HEK293T (cell line): ENCODE measurements around the gene BTNL3.

Experiments
- CTCF ChIA-PET: fragments of 350-600 bp; formaldehyde crosslinking; extraction: SDS; loops from one replicate; lab custom pipeline; 2021; ENCODE audit warnings: antibody characterized with exemption, inconsistent platforms; lab: Yijun Ruan, JAX
- POLR2A ChIA-PET: fragments of 350-600 bp; formaldehyde crosslinking; extraction: SDS; loops from one replicate; lab custom pipeline; 2020; ENCODE audit warnings: antibody characterized with exemption, inconsistent platforms; lab: Yijun Ruan, JAX
- DNase-seq: peaks from one replicate; pipeline ENCODE4 v3.0.0; 2012; ENCODE audit warnings: mixed read lengths; ENCODE audit errors: extremely low spot score
- ARNT ChIP-seq: fragments of 450-650 bp; IDR thresholded peaks from 2 replicates; pipeline ENCODE4 v1.6.1; 2017; ENCODE audit warnings: mild to moderate bottlenecking
- BHLHE40 ChIP-seq: fragments of 450-650 bp; IDR thresholded peaks from 2 replicates; pipeline ENCODE4 v1.6.1; 2016; ENCODE audit warnings: mild to moderate bottlenecking, moderate library complexity, borderline replicate concordance
- CTBP1 ChIP-seq: fragments of 450-650 bp; IDR thresholded peaks from 2 replicates; pipeline ENCODE4 v1.6.1; 2016; ENCODE audit warnings: borderline replicate concordance
- ELF4 ChIP-seq: fragments of 450-650 bp; IDR thresholded peaks from 2 replicates; pipeline ENCODE4 v1.6.1; 2017; ENCODE audit warnings: antibody characterized with exemption
- FOXA1 ChIP-seq: fragments of 450-650 bp; IDR thresholded peaks from 2 replicates; pipeline ENCODE4 v1.6.1; 2016; ENCODE audit warnings: mild to moderate bottlenecking
- FOXK2 ChIP-seq: fragments of 450-650 bp; IDR thresholded peaks from 2 replicates; pipeline ENCODE4 v1.6.1; 2016; ENCODE audit warnings: mild to moderate bottlenecking
- FOXM1 ChIP-seq: fragments of 450-650 bp; IDR thresholded peaks from 2 replicates; pipeline ENCODE4 v1.6.1; 2017; ENCODE audit warnings: mild to moderate bottlenecking, borderline replicate concordance
- HDGF ChIP-seq: fragments of 450-650 bp; IDR thresholded peaks from 2 replicates; pipeline ENCODE4 v1.6.1; 2017; ENCODE audit warnings: antibody characterized with exemption, borderline replicate concordance
- L3MBTL2 ChIP-seq: fragments of 450-650 bp; conservative IDR thresholded peaks from 2 replicates; pipeline ENCODE4 v1.6.1; 2016; ENCODE audit warnings: mild to moderate bottlenecking
- LEF1 ChIP-seq: fragments of 450-650 bp; IDR thresholded peaks from 2 replicates; pipeline ENCODE4 v1.6.1; 2017; ENCODE audit warnings: mild to moderate bottlenecking, borderline replicate concordance
- NFRKB ChIP-seq: fragments of 450-650 bp; IDR thresholded peaks from 2 replicates; pipeline ENCODE4 v1.6.1; 2016; ENCODE audit warnings: mild to moderate bottlenecking, moderate library complexity
- PKNOX1 ChIP-seq: fragments of 450-650 bp; IDR thresholded peaks from 2 replicates; pipeline ENCODE4 v1.6.1; 2016
- SP1 ChIP-seq: fragments of 450-650 bp; IDR thresholded peaks from 2 replicates; pipeline ENCODE4 v1.6.1; 2017
- SUZ12 ChIP-seq: fragments of 450-650 bp; IDR thresholded peaks from 2 replicates; pipeline ENCODE4 v1.6.1; 2016; ENCODE audit warnings: mild to moderate bottlenecking
- TARDBP ChIP-seq: fragments of 450-650 bp; IDR thresholded peaks from 2 replicates; pipeline ENCODE4 v1.6.1; 2016
- ZNF384 ChIP-seq: fragments of 450-650 bp; IDR thresholded peaks from 2 replicates; pipeline ENCODE4 v1.6.1; 2016

Gene BTNL3

DNA sequence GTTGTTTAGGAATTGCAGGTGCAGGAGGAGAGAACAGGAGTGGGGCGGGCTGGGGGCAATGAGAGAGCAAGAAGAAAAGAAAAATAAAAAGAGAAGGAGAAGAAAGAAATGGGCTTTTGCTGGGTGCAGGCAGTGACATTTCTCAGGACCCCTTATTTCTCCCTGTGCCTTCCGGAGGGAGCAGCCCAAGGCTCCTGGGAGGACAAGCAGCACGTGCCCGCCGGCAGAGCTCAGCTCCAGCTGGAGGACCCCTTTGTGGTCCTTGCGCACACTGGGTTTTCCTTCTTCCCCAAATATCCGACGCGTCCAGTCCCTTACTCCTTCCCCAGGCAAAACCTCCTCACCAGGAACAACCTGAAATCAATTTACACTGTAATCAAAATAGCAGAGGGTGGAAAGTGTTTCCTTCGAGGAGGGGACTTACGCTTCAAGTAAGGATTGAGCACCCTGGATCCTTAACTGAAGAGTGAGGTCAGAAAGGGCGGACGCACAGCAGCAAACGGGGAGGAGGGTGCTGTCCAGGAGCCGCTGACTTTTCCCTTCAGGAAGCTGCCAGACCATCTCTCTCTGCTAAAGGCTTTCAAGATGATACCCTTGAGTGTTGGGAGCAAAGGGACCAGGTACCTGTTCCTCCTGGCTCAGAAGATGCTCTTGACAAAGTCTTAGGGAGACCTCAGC is 53.5 kb downstream of the BTNL3 start:
- DNase-seq: no peak
- CTCF ChIA-PET: no interaction called here
- TF ChIP-seq ARNT (no peak), SUZ12 (no peak), CTBP1 (no peak), NFRKB (no peak), FOXK2 (no peak), L3MBTL2 (no peak), BHLHE40 (no peak), SP1 (no peak), ZNF384 (no peak), FOXM1 (no peak), PKNOX1 (no peak)
- POLR2A ChIA-PET: no interaction called here

DNA sequence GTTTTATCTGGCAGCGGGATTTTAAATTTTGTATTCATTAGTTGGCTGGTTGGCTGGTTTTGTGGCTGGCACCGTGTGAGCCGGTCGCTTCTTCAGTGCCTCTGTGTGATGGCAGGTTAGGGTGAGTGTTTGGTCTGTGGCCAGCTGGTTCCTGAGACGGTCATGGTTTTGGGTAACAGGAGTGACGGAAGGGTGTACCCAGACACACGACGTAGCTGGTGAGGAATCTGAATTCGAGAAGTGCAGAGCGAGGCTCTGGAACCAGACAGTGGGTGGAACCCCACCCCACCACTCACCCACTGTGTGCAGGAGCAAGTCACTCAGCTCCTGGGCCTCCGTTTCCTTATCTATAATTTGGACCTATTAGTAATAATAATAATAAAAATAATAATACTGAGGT is 54.1 kb downstream of the BTNL3 start:
- POLR2A ChIA-PET: no interaction called here
- DNase-seq: no peak
- CTCF ChIA-PET: no interaction called here
- no peak for TF ChIP-seq FOXA1
- no peak for TF ChIP-seq ARNT
- TF ChIP-seq SUZ12: no peak
- TF ChIP-seq L3MBTL2: no peak
- no peak for TF ChIP-seq FOXM1
- no peak for TF ChIP-seq NFRKB
- no peak for TF ChIP-seq FOXK2
- no peak for TF ChIP-seq SP1
- no peak for TF ChIP-seq BHLHE40
- no peak for TF ChIP-seq CTBP1
- TF ChIP-seq ZNF384: no peak
- TF ChIP-seq ELF4: no peak
- TF ChIP-seq PKNOX1: no peak

DNA sequence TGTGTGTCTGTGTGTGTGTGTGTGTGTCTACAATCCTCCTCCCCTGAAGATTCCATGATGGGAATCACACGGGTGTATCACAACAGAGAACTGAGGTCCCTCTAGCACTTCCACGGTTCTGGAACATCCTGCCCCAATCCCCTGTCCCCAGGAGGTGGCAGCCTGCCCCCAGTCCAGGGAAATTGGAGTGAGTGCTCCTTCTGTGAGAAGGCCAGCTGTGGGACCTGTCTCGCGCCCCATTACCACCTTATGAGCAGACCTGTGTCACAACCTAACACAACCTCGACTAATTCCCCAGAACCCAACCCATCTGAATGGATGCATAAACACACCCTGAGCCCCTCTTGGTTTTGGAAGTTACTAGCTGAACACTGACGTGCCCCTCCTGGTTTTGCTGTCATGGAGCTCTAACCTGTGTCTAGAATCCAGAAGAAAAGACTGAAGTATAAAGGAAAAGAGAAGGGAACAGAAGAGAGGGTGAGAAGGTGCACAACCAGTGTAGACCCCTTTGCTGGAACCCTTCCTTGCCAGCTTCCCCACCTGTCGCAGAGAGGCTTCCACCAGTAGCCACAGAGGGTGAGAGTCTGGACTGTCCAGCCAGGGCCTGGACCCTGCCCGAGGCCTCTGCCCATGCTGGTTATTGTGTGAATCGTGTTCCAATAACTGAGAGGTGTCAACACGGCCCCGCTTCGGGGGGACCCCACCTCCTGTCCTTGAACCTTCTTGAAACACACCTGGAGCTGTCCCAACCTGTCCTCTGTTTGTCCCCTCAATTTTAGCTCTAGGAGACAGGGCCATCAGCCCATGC is 54.8 kb downstream of the BTNL3 start:
- no peak for DNase-seq
- POLR2A ChIA-PET: no interaction called here
- no peak for TF ChIP-seq SP1
- TF ChIP-seq ELF4: no peak
- TF ChIP-seq LEF1: no peak
- no peak for TF ChIP-seq FOXM1
- no peak for TF ChIP-seq CTBP1
- no peak for TF ChIP-seq NFRKB
- TF ChIP-seq ZNF384: no peak
- TF ChIP-seq HDGF: no peak
- CTCF ChIA-PET: interaction anchor here (0.9 to 1.0 kb wide), 2 partner anchors 124 to 424 kb away, joined by 3 to 4 read pairs; no protein-coding TSS in a partner anchor

GRCh38 chr5:181044093-181044599 is 55.5 kb downstream of the BTNL3 start:
- POLR2A ChIA-PET: no interaction called here
- CTCF ChIA-PET: interaction anchor here (0.9 to 1.0 kb wide), 2 partner anchors 124 to 425 kb away, joined by 3 to 4 read pairs; no protein-coding TSS in a partner anchor
- TF ChIP-seq CTBP1 (no peak), PKNOX1 (no peak), SP1 (no peak), LEF1 (no peak), FOXK2 (no peak), ZNF384 (no peak), FOXM1 (no peak), L3MBTL2 (no peak), SUZ12 (no peak), TARDBP (no peak), NFRKB (no peak)
- no peak for DNase-seq

DNA sequence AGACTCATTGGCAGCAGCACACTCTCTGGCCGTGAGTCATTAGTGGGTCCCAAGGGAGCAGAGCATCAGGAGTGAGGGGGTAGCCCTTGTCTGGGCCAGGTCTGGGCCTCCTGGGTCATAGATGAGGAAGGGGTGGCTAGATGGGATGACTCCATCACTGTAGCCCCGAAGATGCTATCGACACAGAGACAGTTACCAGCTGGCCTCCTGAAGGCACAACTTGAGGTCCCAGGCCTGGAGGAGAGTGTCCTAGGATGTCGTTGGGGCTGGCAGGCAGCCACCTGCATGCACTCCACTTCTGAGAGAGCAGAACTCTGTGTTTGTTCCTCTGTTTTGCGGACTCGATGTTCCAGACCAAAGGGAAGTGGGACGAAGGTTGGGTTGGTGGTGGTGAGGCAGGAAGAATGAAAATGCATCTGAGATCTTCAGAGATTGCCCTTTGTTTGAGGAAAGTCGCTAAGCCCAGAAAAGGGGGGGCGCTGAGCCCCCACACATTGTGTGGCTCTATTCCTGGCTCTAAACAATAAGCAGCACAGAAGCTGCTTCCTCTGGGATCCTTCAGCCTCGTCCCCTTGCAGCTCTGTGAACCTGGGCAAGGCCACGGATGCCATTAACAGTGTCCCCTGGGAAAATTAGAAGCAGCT is 56.1 kb downstream of the BTNL3 start:
- TF ChIP-seq TARDBP: no peak
- TF ChIP-seq CTBP1: no peak
- no peak for TF ChIP-seq BHLHE40
- ChIA-PET CTCF (no interaction called here), POLR2A (no interaction called here)
- DNase-seq: no peak
